Measurements from ENCODE around the gene MAMLD1. TPM values are rescaled to one million over a fixed set of nuclear protein-coding genes. Genes with fewer than 3 reads are reported as not detected.

MAMLD1 gene
- polyA plus RNA-seq, 1 experiment = 3.7 TPM

Other genes starting within 250 kb of the MAMLD1 start
- 3.9 TPM in 2 replicates for gene MTM1, start 205.3 kb downstream of the MAMLD1 start, polyA plus RNA-seq (2011; rRNA removed)